ENCODE results near the gene OPTN.
"Not testable (repeated sequence)": the region's sequence is repeated elsewhere in the genome, so short reads cannot be mapped to it uniquely, and the experiment has no call there.

The OPTN gene

DNA sequence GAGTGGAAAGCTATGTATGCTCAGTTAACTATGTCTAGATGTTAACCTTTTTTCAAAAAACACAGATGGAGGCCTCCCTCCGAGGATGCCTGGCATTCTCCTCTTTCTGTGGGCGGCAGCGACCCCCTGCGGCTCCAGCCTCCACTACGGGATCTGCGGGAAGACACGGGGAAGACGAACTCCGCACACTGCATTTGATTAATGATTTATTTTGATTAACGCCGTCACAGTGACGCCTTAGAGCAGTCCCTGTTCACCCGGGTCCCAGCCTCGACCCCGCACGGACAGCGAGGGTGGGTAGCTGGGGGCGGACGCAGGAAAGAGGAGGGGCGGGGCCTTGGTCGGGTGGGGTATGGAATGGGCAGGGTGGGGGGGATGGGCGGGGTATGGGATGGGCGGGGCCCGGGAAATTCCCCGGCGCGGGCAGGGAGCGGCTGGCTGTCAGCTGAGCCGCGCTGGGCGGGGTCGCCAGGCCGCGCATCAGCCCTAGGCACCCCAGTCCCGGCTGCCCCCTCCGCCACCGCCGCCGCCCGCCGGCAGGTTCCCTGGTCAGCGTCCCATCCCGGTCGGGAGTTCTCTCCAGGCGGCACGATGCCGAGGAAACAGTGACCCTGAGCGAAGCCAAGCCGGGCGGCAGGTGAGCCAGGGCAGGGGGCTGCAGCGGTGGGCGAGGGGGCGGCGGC is at the start of gene OPTN:
TSS of gene OPTN (plus strand) at position 498 of the 683 bp plus-strand sequence. CDS start 8,960 bp downstream, outside the sequence.
- Mint-ChIP-seq H3K4me3 (peak within 1 kb of the TSS; percentile 94), H3K36me3 (peaks cover 4% of the 10 kb centered on the region), H3K4me1 (ENCODE audit: low read depth) (peaks cover 38% of the 10 kb centered on the region), H3K9me3 (ENCODE audit: low read depth) (no peaks in the 10 kb centered on the region), H3K27me3 (no peaks in the 10 kb centered on the region), H3K27ac (peak within 1 kb of the TSS; percentile 87)

GRCh38 chr10:13051126-13051694 is 48.8 kb upstream of the OPTN start:
- Mint-ChIP-seq H3K9me3 (ENCODE audit: low read depth) (no peaks in the 10 kb centered on the region), H3K27me3 (peaks cover 1% of the 10 kb centered on the region), H3K4me1 (ENCODE audit: low read depth) (no peaks in the 10 kb centered on the region), H3K27ac (no peak overlapping the region), H3K36me3 (no peaks in the 10 kb centered on the region), H3K4me3 (no peak overlapping the region)

GRCh38 chr10:13053208-13053607 is 46.8 kb upstream of the OPTN start:
- not testable (repeated sequence) for H3K9me3 Mint-ChIP-seq (ENCODE audit: low read depth); H3K27me3 Mint-ChIP-seq; H3K4me1 Mint-ChIP-seq (ENCODE audit: low read depth); H3K4me3 Mint-ChIP-seq; H3K36me3 Mint-ChIP-seq; H3K27ac Mint-ChIP-seq

DNA sequence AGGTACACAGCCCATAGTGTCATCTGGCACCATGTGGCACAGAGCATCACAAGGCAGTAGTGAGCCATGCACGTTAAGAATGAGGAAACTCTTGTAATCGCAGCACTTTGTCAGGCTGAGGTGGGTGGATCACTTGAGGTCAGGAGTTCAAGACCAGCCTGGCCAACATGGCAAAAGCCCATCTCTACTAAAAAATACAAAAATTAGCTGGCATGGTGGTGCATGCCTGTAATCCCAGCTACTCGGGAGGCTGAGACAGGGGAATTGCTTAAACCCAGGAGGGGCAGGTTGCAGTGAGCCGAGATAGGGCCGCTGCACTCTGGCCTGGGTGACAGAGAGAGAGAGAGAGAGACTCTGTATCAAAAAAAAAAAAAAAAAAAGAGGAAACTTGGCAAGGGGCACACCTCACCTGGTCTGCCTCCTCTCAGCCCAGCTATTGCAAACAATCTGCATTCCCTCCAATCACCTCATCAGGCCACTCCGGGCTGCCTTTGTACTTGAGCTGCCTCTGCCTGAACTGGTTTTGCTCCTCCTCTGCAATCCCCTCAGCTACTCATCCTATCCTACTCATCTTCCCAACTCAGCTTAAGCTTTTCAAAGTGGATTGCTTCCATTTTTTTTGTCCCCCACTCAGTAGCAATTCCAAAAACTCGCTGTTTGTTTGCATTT is 46.0 kb upstream of the OPTN start:
- Mint-ChIP-seq H3K36me3 (no peaks in the 10 kb centered on the region), H3K9me3 (ENCODE audit: low read depth) (no peaks in the 10 kb centered on the region), H3K27me3 (peaks cover 1% of the 10 kb centered on the region), H3K4me3 (no peak overlapping the region), H3K27ac (no peak overlapping the region), H3K4me1 (ENCODE audit: low read depth) (no peaks in the 10 kb centered on the region)

DNA sequence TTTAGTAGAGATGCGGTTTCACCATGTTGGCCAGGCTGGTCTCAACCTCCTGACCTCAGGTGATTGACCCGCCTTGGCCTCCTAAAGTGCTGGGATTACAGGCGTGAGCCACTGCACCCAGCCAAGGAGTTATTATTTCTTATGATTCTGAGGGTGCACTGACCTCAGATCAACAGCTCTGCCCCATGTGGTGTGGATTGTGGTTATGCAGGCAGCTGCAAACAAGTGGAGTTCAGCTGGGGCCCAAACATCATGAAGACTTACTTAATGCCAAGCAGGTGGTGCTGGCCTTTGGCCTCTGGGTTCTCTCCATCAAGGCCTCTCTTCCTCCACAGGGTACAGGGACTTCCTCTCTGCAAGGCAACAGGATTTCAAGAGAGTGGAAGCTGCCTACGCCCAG is 45.1 kb upstream of the OPTN start:
- no peak overlapping the region for H3K27ac Mint-ChIP-seq

DNA sequence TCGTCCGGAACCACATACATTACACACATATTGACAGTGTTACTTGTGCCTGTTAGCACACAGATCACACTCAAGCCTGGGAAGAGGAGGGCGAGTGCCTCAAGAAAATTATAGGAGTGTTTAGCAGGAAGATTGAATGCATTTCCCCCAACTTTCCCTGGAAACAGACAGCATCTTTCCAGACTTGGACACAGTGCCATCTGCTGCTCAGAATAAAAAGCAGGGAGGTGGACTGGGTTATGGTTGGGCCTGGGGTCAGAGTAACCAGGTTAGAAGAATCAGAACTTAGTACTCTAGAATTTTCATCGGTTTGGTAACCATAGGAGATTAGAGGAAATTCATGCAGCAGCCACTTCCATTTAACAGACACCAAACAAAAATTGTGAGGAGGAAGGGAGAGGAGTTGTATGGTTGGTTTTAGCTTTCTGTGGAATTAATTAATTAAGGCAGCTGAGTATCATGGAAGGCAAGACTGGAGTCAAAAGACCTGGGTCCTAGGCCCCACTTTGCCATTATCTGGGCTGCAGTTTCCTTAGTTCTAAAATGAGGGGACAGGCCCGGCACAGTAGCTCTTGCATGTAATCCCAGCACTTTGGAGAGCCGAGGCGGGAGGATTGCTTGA is 43.4 kb upstream of the OPTN start:
- H3K36me3 Mint-ChIP-seq = no peaks in the 10 kb centered on the region
- H3K9me3 Mint-ChIP-seq (ENCODE audit: low read depth) = no peaks in the 10 kb centered on the region
- H3K27me3 Mint-ChIP-seq = peaks cover 6% of the 10 kb centered on the region
- H3K27ac Mint-ChIP-seq = no peak overlapping the region
- H3K4me1 Mint-ChIP-seq (ENCODE audit: low read depth) = no peaks in the 10 kb centered on the region
- no peak overlapping the region for H3K4me3 Mint-ChIP-seq

More for the DNA sequence above, 45.1 kb upstream of the OPTN start:
- H3K36me3 Mint-ChIP-seq = no peaks in the 10 kb centered on the region
- no peak overlapping the region for H3K4me3 Mint-ChIP-seq
- no peaks in the 10 kb centered on the region for H3K4me1 Mint-ChIP-seq (ENCODE audit: low read depth)
- H3K27me3 Mint-ChIP-seq = peaks cover 1% of the 10 kb centered on the region
- no peaks in the 10 kb centered on the region for H3K9me3 Mint-ChIP-seq (ENCODE audit: low read depth)

DNA sequence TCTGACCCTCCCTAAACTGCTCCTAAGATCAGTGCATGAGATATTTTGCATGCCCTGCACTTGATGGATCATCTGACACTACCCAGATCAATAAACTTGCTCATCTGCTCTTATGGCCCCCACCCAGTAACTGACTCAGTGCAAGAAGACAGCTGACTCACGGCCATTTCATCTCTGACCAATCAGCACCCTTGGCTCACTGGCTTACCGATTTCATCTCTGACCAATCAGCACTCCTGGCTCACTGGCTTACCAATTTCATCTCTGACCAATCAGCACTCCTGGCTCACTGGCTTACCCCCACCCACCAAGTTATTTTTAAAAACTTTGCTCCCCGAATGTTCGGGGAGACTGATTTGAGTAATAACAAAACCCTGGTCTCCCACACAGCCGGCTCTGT is 37.2 kb upstream of the OPTN start:
- Mint-ChIP-seq H3K27me3 (peaks cover 7% of the 10 kb centered on the region), H3K4me1 (ENCODE audit: low read depth) (no peaks in the 10 kb centered on the region), H3K27ac (no peak overlapping the region), H3K9me3 (ENCODE audit: low read depth) (no peaks in the 10 kb centered on the region), H3K36me3 (no peaks in the 10 kb centered on the region), H3K4me3 (no peak overlapping the region)

DNA sequence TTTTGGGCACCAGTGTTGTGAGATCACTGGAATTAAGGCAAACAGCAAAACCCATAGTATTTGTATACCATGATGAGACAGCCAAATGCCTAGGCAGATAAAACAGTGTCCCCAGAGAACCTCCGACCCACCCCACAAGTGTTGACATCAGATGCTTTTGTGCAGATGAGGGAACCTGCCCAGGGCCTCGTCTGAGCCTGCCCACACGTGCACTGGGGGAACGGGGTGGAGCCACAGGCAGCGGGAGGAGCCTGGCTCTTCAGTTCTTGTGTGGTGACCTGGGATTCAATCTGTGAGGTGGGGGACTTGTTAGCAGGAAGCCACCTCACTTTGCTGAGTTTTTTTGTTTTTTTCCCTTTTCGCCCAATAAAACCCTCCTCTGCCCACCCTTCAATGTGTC is 33.4 kb upstream of the OPTN start:
- Mint-ChIP-seq H3K4me1 (ENCODE audit: low read depth) (no peaks in the 10 kb centered on the region), H3K36me3 (no peaks in the 10 kb centered on the region), H3K9me3 (ENCODE audit: low read depth) (no peaks in the 10 kb centered on the region), H3K27me3 (peaks cover 3% of the 10 kb centered on the region), H3K4me3 (no peak overlapping the region), H3K27ac (no peak overlapping the region)

- H3K4me3 Mint-ChIP-seq = no peak overlapping the region
- H3K36me3 Mint-ChIP-seq = no peaks in the 10 kb centered on the region
- H3K9me3 Mint-ChIP-seq (ENCODE audit: low read depth) = no peaks in the 10 kb centered on the region
- H3K27ac Mint-ChIP-seq = no peak overlapping the region
- H3K4me1 Mint-ChIP-seq (ENCODE audit: low read depth) = no peaks in the 10 kb centered on the region
- peaks cover 3% of the 10 kb centered on the region for H3K27me3 Mint-ChIP-seq
Measured at GRCh38 chr10:13067431-13067830, 32.5 kb upstream of the OPTN start.

GRCh38 chr10:13068071-13068470 is 31.9 kb upstream of the OPTN start:
- Mint-ChIP-seq H3K27me3 (peaks cover 3% of the 10 kb centered on the region), H3K4me3 (no peak overlapping the region), H3K4me1 (ENCODE audit: low read depth) (no peaks in the 10 kb centered on the region), H3K9me3 (ENCODE audit: low read depth) (no peaks in the 10 kb centered on the region), H3K27ac (no peak overlapping the region), H3K36me3 (no peaks in the 10 kb centered on the region)

DNA sequence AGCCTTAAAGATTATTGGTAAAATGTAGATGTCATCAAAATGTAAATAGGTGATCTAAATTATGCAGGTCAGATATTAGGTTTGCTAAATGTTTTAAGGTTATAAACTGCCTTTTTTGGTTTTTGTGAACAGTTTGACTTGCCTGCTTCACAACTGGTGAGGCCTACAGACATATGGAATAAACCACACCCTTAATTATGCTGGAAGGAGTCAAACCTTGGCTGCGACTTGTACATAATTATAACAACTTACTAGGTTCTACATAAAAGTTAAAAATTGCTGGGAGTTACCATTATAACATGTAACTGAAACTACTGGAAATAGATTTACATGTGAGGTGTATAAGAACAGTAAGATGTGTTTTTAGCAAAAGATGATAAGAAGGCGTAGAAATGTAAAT is 31.5 kb upstream of the OPTN start:
- H3K9me3 Mint-ChIP-seq (ENCODE audit: low read depth) = no peaks in the 10 kb centered on the region
- no peaks in the 10 kb centered on the region for H3K4me1 Mint-ChIP-seq (ENCODE audit: low read depth)
- H3K27me3 Mint-ChIP-seq = peaks cover 3% of the 10 kb centered on the region
- H3K27ac Mint-ChIP-seq = no peak overlapping the region
- H3K36me3 Mint-ChIP-seq = no peaks in the 10 kb centered on the region
- no peak overlapping the region for H3K4me3 Mint-ChIP-seq

- H3K27me3 Mint-ChIP-seq = peaks cover 12% of the 10 kb centered on the region
- no peaks in the 10 kb centered on the region for H3K4me1 Mint-ChIP-seq (ENCODE audit: low read depth)
- no peak overlapping the region for H3K4me3 Mint-ChIP-seq
- no peak overlapping the region for H3K27ac Mint-ChIP-seq
- no peaks in the 10 kb centered on the region for H3K9me3 Mint-ChIP-seq (ENCODE audit: low read depth)
- H3K36me3 Mint-ChIP-seq = no peaks in the 10 kb centered on the region
Measured at GRCh38 chr10:13072339-13072738, 27.6 kb upstream of the OPTN start.

DNA sequence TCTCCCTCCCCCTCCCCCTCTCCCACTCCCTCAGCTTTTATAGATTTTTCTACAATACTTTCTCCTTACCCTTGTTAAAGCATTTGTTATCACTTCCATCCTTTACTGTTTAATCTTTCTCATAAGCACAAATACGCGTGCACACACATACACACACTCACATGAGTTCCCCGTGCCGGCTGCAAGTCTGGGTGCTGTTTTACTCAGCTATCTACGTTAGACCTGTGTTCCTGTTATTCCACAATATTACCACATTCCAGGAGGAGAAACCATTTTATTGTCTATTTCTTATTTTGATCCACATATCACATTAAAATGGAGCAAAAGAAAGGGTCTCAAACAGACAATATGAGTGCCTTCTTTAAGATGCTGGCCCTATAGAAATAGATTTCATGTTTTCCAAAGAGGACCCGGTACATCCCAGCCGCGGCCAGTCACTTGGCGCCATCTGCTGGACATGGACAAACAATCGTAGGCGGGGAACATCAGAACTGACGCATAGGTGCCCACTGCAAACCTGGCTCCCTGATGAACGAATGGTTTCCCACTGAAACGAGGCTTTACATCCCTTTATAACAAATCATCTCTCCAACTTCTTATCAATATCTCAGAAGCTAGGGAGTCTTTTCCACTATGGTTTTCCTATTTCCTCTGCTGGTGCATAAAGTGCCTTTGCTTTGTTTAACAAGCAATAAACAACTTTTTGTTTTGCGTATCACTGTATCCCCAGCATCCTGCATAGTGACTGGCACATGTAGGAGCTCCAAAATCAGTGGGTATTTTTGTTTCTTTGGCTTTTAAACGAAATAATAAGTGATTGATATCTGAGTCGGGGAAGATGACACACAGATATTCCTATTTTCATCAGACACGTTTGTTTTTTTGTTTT is 25.2 kb upstream of the OPTN start:
- H3K27me3 Mint-ChIP-seq = peaks cover 12% of the 10 kb centered on the region
- no peaks in the 10 kb centered on the region for H3K4me1 Mint-ChIP-seq (ENCODE audit: low read depth)
- peaks cover 4% of the 10 kb centered on the region for H3K9me3 Mint-ChIP-seq (ENCODE audit: low read depth)
- peaks cover 3% of the 10 kb centered on the region for H3K36me3 Mint-ChIP-seq
- no peak overlapping the region for H3K27ac Mint-ChIP-seq
- no peak overlapping the region for H3K4me3 Mint-ChIP-seq

DNA sequence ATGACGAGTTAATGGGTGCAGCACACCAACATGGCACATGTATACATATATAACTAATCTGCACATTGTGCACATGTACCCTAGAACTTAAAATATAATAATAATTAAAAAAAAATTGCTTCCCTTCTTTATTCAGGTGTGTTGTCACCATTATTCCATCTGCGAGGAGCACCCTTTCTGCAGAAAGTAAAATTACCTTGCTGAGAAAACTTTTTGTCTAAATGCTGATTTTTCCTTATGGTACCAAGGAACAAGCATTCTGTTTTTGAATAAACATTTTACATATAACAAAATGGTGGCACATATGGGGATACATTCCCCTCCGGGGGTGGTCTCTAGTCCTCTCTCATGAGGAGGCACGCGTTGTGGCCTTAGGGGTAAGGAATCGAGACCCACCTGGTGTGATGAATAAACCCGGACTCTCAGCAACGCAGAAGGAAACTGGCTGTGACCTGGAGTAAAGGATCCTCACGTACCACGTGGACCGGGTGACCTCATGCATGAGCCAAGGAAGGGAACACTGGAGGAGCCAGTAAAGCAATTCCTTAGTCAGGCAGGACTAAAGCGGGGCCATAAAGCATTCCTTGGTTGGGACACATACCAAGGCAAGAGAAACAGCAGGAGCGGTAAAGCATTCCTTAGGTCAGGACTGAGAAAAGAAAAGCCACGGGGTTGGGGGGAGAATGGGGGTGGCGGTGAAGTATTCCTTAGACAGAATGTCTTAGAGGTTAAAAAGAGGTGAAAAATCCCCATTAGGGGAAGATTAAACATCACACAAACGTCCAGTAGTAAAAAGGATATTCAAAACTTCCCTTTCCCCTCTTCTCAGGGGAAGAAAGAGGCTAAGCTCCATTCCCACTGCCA is 20.8 kb upstream of the OPTN start:
- H3K4me1 Mint-ChIP-seq (ENCODE audit: low read depth) = no peaks in the 10 kb centered on the region
- H3K36me3 Mint-ChIP-seq = peaks cover 7% of the 10 kb centered on the region
- H3K27ac Mint-ChIP-seq = no peak overlapping the region
- H3K4me3 Mint-ChIP-seq = no peak overlapping the region
- H3K27me3 Mint-ChIP-seq = peaks cover 12% of the 10 kb centered on the region
- peaks cover 20% of the 10 kb centered on the region for H3K9me3 Mint-ChIP-seq (ENCODE audit: low read depth)
